OCI-LY7 (cell line): ENCODE measurements around the gene ACTG2. TPM values are rescaled to one million over a fixed set of nuclear protein-coding genes. Genes with fewer than 3 reads are reported as not detected.

Experiments used
- BruUV-seq: library from RNA; stranded (reverse); fragments of 400-500 nt; replicated peaks from 2 replicates; lab custom pipeline; 2021; lab: Mats Ljungman, UMichigan
- CTCF ChIA-PET: fragments of 300-600 bp; sonication (Branson Sonifier 250); formaldehyde crosslinking; loops from one replicate; lab custom pipeline; 2022; ENCODE audit warnings: antibody characterized with exemption; ENCODE audit not compliant: unreplicated experiment; lab: Charles Lee
- POLR2A ChIA-PET: fragments of 300-600 bp; sonication (Branson Sonifier 250); formaldehyde crosslinking; loops from one replicate; lab custom pipeline; 2022; ENCODE audit warnings: antibody characterized with exemption; lab: Charles Lee
- DNase-seq: peaks from one replicate; pipeline ENCODE4 v3.0.0-alpha.2; 2015; ENCODE audit warnings: low spot score
- H2AFZ ChIP-seq: fragments of 200-600 bp; sonication (generic), shearing (Covaris generic); 2 replicates; pipeline ENCODE4 v1.6.1; 2014; ENCODE audit warnings: mild to moderate bottlenecking, antibody characterized with exemption, low read length, moderate library complexity
- H3K27ac ChIP-seq: fragments of 200-600 bp; sonication (generic); 2 replicates; pipeline ENCODE4 v1.5.1; 2014; ENCODE audit warnings: mixed run types, low read depth, mild to moderate bottlenecking, moderate library complexity, low read length, inconsistent platforms; ENCODE audit not compliant: poor library complexity, severe bottlenecking
- H3K36me3 ChIP-seq: fragments of 200-600 bp; sonication (generic); 2 replicates; pipeline ENCODE4 v1.6.1; 2014; ENCODE audit warnings: mild to moderate bottlenecking, antibody characterized with exemption, low read length, moderate library complexity, mixed read lengths; ENCODE audit not compliant: insufficient read depth
- H3K4me1 ChIP-seq: fragments of 200-600 bp; sonication (generic); 2 replicates; pipeline ENCODE4 v1.5.1; 2014; ENCODE audit warnings: mild to moderate bottlenecking, low read length; ENCODE audit not compliant: insufficient read depth, poor library complexity, severe bottlenecking
- H3K4me2 ChIP-seq: fragments of 200-600 bp; sonication (generic); 2 replicates; pipeline ENCODE4 v1.6.1; 2014; ENCODE audit warnings: mild to moderate bottlenecking, low read length
- H3K4me3 ChIP-seq: fragments of 200-600 bp; sonication (generic); 2 replicates; pipeline ENCODE4 v1.5.1; 2014; ENCODE audit warnings: mild to moderate bottlenecking, low read depth, low read length; ENCODE audit not compliant: poor library complexity, severe bottlenecking
- H3K79me2 ChIP-seq: fragments of 200-600 bp; sonication (generic); 2 replicates; pipeline ENCODE4 v1.6.1; 2016; ENCODE audit warnings: low read depth, mild to moderate bottlenecking, low read length, moderate library complexity, mixed read lengths; ENCODE audit not compliant: insufficient read depth
- H3K9me2 ChIP-seq: fragments of 200-600 bp; sonication (generic); 2 replicates; pipeline ENCODE4 v1.6.1; 2016; ENCODE audit warnings: mild to moderate bottlenecking, low read length, mixed read lengths; ENCODE audit not compliant: insufficient read depth
- H3K9me3 ChIP-seq: fragments of 200-600 bp; sonication (generic); 2 replicates; pipeline ENCODE4 v1.6.1; 2014; ENCODE audit warnings: mild to moderate bottlenecking, mixed run types, low read length, mixed read lengths
- H4K20me1 ChIP-seq: fragments of 200-600 bp; sonication (generic); 2 replicates; pipeline ENCODE4 v1.6.1; 2014; ENCODE audit warnings: mild to moderate bottlenecking, antibody characterized with exemption, low read length, moderate library complexity, mixed read lengths; ENCODE audit not compliant: insufficient read depth
- EZH2phosphoT487 ChIP-seq: fragments of 200-600 bp; sonication (generic); IDR thresholded peaks from 2 replicates; pipeline ENCODE4 v1.6.1; 2018; ENCODE audit warnings: low read depth, borderline replicate concordance, mild to moderate bottlenecking, mixed run types, antibody characterized with exemption, low read length, moderate library complexity, mixed read lengths
- intact Hi-C: fragments of 100-400 bp; cut with micrococcal nuclease; formaldehyde crosslinking; loops from one replicate; pipeline ENCODE4 v1.10.0; 2022; ENCODE audit not compliant: unreplicated experiment
- total RNA-seq, 2 experiments: library from RNA; depleted of rRNA in 1 of 2; stranded (reverse); fragments of >200 nt in 1 of 2; shearing (Covaris generic) in 1 of 2; gene quantifications; 2 replicates each; pipeline ENCODE4 v1.2.3, GENCODE V29; 2014 to 2022
- TF ChIP-seq, protein P1 (sequence below): fragments of 200-600 bp; sonication (generic); conservative IDR thresholded peaks from 2 replicates; pipeline ENCODE4 v1.5.1; 2014; ENCODE audit warnings: mild to moderate bottlenecking, antibody characterized with exemption, low read length, moderate library complexity, mixed read lengths

ACTG2 gene
- total RNA-seq, 2 experiments from 2014 or later = not detected

GRCh38 chr2:73952499-73953446, 60.0 kb downstream of the ACTG2 start:
- CTCF ChIA-PET = interaction anchor here (0.6 kb wide), 1 partner anchor 29 kb away, joined by 3 read pairs; no protein-coding TSS in a partner anchor
- intact Hi-C loops = no loop called here
- no peak for DNase-seq
- Histone ChIP-seq H3K9me2 (no peaks in the 10 kb centered on the region), H3K4me3 (no peak overlapping the region), H3K9me3 (no peaks in the 10 kb centered on the region), H3K27ac (no peak overlapping the region), H2AFZ (no peak overlapping the region), H3K36me3 (peaks cover 96% of the 10 kb centered on the region), H3K4me2 (no peak overlapping the region), H3K79me2 (no peaks in the 10 kb centered on the region), H4K20me1 (no peaks in the 10 kb centered on the region), H3K4me1 (no peaks in the 10 kb centered on the region)
- BruUV-seq = no TSS peak
- POLR2A ChIA-PET = interaction anchor here (1.2 kb wide), 1 partner anchor 16 kb away, joined by 3 read pairs; no protein-coding TSS in a partner anchor
- no peak for TF ChIP-seq EZH2phosphoT487
- TF ChIP-seq, protein P1, sequence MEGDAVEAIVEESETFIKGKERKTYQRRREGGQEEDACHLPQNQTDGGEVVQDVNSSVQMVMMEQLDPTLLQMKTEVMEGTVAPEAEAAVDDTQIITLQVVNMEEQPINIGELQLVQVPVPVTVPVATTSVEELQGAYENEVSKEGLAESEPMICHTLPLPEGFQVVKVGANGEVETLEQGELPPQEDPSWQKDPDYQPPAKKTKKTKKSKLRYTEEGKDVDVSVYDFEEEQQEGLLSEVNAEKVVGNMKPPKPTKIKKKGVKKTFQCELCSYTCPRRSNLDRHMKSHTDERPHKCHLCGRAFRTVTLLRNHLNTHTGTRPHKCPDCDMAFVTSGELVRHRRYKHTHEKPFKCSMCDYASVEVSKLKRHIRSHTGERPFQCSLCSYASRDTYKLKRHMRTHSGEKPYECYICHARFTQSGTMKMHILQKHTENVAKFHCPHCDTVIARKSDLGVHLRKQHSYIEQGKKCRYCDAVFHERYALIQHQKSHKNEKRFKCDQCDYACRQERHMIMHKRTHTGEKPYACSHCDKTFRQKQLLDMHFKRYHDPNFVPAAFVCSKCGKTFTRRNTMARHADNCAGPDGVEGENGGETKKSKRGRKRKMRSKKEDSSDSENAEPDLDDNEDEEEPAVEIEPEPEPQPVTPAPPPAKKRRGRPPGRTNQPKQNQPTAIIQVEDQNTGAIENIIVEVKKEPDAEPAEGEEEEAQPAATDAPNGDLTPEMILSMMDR = no peak

- intact Hi-C loops = no loop called here
- H3K9me3 ChIP-seq = no peaks in the 10 kb centered on the region
- peaks cover 88% of the 10 kb centered on the region for H3K36me3 ChIP-seq
- no peak for DNase-seq
- H3K27ac ChIP-seq = no peak overlapping the region
- no peak overlapping the region for H2AFZ ChIP-seq
- H3K4me3 ChIP-seq = no peak overlapping the region
- H3K9me2 ChIP-seq = no peaks in the 10 kb centered on the region
- TF ChIP-seq EZH2phosphoT487 = no peak
- TF ChIP-seq, protein P1 = no peak
- POLR2A ChIA-PET = no interaction called here
- no peak overlapping the region for H3K4me2 ChIP-seq
- H3K79me2 ChIP-seq = no peaks in the 10 kb centered on the region
- BruUV-seq = no TSS peak
- H4K20me1 ChIP-seq = no peaks in the 10 kb centered on the region
- no peaks in the 10 kb centered on the region for H3K4me1 ChIP-seq
- CTCF ChIA-PET = no interaction called here
These were observed 63.5 kb downstream of the ACTG2 start for GRCh38 chr2:73956218-73956865.
